GM12891 (cell line): ENCODE data around the gene CAPZA1.
A peak's percentile ranks its signal among the peaks of the same experiment; 100 is the strongest.

Experiments
- DNase-seq: peaks from one replicate; pipeline ENCODE4 v3.0.0; 2011; ENCODE audit warnings: low spot score; ENCODE audit not compliant: insufficient read length
- FAIRE-seq: peaks from 2 replicates; lab custom pipeline; 2011; peaks lifted over from hg19 to GRCh38; lab: Jason Lieb, UNC
- PAX5 ChIP-seq: IDR thresholded peaks from 2 replicates; pipeline ENCODE4 v1.6.1; 2011; ENCODE audit warnings: low read length, moderate library complexity, mild to moderate bottlenecking; ENCODE audit not compliant: insufficient read depth, severe bottlenecking
- POLR2A ChIP-seq: IDR thresholded peaks from 2 replicates; pipeline ENCODE4 v1.6.1; 2011; ENCODE audit warnings: low read depth, low read length, control low read depth
- POLR2AphosphoS5 ChIP-seq: IDR thresholded peaks from 2 replicates; pipeline ENCODE4 v1.6.1; 2011; ENCODE audit warnings: low read depth, low read length, control low read depth
- POU2F2 ChIP-seq: IDR thresholded peaks from 2 replicates; pipeline ENCODE4 v1.6.1; 2011; ENCODE audit warnings: low read depth, mild to moderate bottlenecking, control low read depth, low read length, moderate library complexity
- SPI1 ChIP-seq: IDR thresholded peaks from 2 replicates; pipeline ENCODE4 v1.6.1; 2011; ENCODE audit warnings: low read depth, low read length, control low read depth
- TAF1 ChIP-seq: IDR thresholded peaks from 2 replicates; pipeline ENCODE4 v1.6.1; 2011; ENCODE audit warnings: low read depth, low read length, control low read depth

CAPZA1 gene

DNA sequence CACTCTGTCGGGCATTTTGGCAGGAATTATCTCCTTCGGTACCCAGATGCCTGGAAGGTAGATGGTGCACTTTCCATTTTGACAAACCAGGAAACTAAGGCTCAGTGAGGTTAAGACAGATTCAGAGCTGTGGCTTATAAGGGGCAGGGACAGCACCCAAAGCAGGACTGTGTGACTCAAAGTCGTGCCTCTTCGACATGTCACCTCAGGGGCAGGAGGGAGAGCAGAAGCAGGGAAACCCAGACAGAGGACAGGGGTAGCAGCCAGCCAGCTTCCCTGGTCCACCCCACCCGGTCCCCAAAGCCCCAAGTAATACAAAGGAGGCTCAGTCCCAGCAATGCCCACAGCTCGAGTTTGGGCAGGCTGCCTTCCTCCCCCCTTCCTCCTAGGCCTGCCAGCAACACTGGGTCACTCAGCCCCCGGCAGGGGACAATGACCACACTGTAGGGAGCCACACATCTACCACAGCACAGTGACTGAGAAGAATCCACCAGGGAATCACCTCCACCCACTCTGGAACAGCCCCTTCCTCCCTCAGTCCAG lies 84.8 kb downstream of the CAPZA1 start:
- TF ChIP-seq POU2F2 (no peak), POLR2AphosphoS5 (no peak), PAX5 (no peak), SPI1 (no peak), TAF1 (no peak), POLR2A (no peak)
- no peak for DNase-seq
- no peak for FAIRE-seq

DNA sequence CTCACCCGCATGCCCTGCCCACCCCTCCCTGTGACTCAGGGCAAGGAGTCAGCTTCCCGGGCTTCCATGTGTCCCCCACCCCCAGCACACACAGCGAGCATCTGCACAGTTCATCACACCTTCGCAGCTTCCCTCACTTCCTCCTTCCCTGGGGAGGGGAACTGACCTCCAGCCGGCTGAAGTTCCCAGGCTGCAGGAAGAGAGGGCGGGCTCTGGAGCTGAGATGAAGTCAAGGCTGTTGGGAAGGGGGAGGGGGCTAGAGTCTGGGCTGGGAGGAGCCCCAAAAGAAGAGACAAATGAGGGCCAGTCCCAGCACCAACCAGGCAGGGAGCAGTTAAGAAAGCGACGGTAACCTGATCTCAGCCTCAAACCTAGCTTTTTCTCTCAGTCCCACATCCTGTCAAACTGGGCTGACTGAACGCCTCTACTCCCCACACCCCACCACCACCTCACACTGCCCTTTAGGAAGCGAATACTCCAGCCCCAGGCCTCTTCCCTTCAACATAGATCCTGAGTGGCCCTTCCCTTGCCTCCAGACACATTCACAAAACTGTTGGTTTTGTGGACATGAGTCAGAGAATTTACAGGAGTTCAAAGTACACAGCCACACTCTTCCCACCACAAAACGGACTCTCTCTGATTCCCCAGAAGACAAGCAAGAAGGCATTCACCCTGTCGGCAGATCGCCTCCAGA lies 85.4 kb downstream of the CAPZA1 start:
- FAIRE-seq (peak; percentile 77), DNase-seq (peak; percentile 83)
- TF ChIP-seq TAF1: peak; percentile 63; the same call in 1 of the 2 replicates
- no peak for TF ChIP-seq PAX5
- peak; percentile 77; the same call in 1 of the 2 replicates for TF ChIP-seq POLR2AphosphoS5
- TF ChIP-seq POU2F2: no peak
- peak; percentile 35 for TF ChIP-seq SPI1
- TF ChIP-seq POLR2A: peak; percentile 68

DNA sequence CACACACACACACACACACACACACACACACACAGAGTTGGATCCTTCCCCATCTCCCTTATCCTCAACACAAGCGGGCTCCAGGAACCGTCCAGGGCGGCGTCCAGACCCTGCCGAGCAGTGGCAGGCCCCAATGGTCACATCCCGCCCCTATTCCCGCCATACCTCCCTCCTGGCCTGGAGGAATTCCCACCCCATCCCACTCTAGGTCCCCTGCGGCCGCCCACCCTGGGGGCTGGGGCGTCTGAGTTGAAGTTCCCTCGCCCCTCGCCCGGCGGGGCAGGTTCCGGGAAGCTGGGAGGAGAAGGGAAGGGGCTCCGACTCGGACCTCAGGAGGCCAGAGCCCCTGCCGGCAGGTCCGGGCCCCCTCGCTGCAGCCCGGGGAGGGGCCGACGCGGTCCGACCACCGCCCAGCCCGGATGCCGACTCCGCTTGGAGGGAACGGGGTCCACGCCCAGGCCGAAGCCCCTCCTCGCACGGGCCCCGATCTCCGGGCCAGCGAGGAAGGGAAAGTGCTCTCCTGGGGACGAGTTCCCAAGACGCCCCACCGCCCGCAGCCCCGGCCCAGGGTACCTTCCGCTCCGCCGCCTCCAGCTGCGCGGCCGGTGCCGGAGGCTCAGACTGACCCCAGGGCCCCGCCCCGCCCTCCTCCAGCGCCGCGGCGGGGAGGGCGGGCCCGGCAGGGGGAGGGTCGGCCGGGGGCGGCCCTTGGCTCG lies 87.0 kb downstream of the CAPZA1 start, which contains the start of gene RHOC:
TSS of gene RHOC (minus strand) at position 623 of the 716 bp plus-strand sequence. CDS start 3,328 bp downstream, outside the sequence.
- peak; percentile 80 for DNase-seq
- no peak for FAIRE-seq
- no peak for TF ChIP-seq POLR2AphosphoS5
- no peak for TF ChIP-seq TAF1
- peak; percentile 27 for TF ChIP-seq PAX5

DNA sequence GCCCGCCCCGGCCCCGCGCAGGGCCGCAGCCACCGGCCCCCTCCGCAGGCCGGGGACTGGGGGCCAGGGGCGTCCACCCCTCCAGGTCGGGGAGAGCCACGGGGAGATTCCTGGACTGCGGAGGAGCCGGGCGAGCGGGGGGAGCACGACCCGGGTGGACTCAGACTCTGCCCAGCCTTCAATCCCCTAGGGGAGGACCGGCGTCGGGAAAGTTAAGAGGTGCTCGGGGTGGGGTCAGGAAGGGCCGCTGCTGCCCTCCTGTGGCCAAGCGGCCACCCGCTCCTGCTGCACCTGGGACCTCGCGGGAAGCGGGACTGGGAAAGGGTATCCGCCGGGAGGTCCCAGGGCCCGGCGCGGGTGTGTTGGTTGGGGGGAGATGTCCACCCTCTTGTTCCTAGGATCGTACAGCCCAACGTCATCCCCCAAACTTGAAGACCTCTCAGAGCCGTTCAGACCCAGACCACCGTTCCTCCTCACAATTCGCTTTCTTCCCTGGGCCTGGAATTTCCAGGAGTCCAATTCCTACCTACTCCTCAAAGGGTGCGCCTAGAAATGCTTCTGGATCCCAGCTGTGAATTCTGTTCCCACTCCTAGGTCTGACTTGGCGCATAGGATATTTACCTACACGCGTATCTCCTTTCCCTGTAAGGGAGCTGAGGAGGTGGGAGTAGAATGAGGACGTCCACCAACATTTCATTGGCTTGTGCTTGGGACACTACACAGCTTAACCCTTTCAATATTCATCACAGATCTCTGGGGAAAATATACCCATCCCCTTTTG lies 87.8 kb downstream of the CAPZA1 start:
- FAIRE-seq: peak; percentile 16
- TF ChIP-seq TAF1: 0 out of 2 replicates have a peak, but pooled peaks have one; percentile 16
- no peak for TF ChIP-seq POLR2AphosphoS5
- TF ChIP-seq POU2F2: no peak
- peak; percentile 77 for DNase-seq

DNA sequence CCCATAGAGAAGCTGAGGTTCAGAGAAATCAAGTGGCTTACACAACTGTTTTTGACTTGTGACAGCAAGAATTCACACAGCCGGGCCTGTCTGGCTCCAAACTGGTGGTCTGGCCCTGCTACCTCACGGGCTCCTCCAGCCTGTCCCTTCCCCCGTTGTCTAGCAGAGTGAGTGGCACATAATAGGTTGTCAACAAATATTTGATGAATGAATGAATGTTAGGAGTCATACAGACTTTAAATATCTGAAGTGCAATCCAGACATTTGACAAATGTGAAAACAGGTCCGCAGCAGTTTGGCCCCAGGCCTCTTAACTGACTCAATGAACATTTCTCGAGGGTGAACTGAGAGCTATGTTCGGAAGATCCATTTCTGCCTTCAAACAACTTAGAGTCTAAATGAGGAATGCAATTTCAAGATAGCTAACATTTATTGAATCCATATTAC lies 88.4 kb downstream of the CAPZA1 start:
- TF ChIP-seq POLR2AphosphoS5: no peak
- TF ChIP-seq TAF1: no peak
- TF ChIP-seq POLR2A: no peak
- TF ChIP-seq PAX5: no peak
- TF ChIP-seq POU2F2: no peak
- no peak for TF ChIP-seq SPI1
- FAIRE-seq (no peak), DNase-seq (no peak)

DNA sequence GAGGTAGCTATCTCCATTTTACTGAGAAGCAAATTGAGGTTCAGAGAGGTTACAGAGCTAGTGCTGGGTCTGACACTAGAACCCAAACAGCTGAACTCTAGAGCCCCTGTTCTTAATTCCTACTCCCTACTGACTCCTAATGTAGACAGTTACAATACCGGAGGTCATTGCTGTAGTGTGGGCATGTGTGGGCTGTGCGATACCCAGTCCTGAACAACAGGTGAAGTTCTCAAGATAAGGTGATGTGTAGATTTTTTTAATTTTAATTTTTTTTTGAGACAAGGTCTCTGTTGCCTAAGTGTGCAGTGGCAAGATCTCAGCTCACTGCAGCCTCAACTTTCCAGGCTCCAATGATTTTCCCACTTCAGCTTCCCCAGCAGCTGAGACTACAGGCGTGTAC lies 88.9 kb downstream of the CAPZA1 start:
- no peak for TF ChIP-seq POLR2AphosphoS5
- TF ChIP-seq POU2F2: no peak
- no peak for TF ChIP-seq POLR2A
- no peak for TF ChIP-seq TAF1
- TF ChIP-seq PAX5: no peak
- no peak for TF ChIP-seq SPI1
- FAIRE-seq: no peak

DNA sequence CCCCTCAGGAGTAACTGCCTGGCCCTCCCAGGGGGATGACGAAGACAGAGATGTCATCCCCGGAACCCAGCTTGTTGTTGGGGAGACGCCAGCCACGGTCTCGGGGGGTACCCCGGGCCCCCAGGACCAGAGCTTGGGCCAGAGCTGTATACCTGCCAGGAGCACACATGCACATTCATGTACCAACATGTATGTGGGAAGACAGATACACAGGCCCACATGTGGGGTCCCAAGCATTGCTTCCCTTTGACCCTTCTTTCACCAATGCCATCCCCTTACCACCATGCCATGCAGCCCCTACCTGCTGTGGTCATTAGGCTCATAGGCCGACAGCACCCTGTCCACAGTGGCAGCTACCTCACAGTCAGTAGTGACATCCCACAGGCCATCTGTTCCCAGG lies 90.5 kb downstream of the CAPZA1 start:
- DNase-seq (no peak), FAIRE-seq (no peak)
- TF ChIP-seq TAF1: no peak
- TF ChIP-seq POU2F2: no peak
- no peak for TF ChIP-seq PAX5
- TF ChIP-seq POLR2A: no peak
- no peak for TF ChIP-seq POLR2AphosphoS5
- TF ChIP-seq SPI1: no peak

More for the DNA sequence above, 88.9 kb downstream of the CAPZA1 start:
- no peak for DNase-seq

DNA sequence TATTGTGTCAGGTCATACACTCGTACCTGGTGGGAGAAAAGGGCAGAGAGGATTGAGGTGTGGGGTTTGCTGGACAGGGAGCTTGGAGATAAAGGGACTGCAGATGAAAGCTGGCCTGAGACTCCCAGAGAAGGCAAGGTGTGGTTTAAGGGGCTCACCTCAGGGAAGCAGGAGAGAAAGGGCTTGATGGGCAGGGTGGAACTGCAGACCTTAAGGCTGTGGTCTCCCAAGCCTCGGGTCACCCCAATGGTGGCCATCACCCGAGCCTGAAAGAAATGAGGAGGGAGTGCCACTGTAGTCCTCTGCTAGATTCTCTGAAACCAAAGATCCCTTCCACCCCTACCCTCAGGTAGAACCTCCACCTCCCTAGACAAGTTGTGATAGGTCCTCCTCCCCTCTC lies 91.0 kb downstream of the CAPZA1 start:
- TF ChIP-seq POLR2A: no peak
- DNase-seq (no peak), FAIRE-seq (no peak)

DNA sequence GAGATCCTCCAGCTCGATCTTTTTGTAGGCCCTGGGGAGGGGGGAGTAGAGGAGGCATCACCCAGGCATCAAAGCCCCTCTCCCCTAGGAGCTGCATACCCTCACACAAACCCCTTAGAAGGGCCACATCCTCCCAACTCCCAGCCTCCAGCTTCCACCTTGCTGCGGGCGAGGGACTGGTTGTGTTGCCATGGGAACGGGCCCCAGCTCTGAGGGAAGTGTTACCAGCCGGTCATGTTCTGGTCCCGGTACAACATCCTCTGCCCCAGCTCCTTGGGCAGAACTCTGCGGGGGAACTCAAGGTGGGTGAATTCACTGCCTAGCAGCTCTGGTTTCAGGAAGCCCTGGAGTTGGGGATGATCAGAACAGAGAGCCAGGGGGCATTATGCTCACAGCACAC lies 91.4 kb downstream of the CAPZA1 start:
- no peak for TF ChIP-seq TAF1
- TF ChIP-seq PAX5: no peak
- TF ChIP-seq POLR2AphosphoS5: no peak
- no peak for TF ChIP-seq POU2F2
- TF ChIP-seq SPI1: no peak
- no peak for TF ChIP-seq POLR2A
- FAIRE-seq (no peak), DNase-seq (no peak)

DNA sequence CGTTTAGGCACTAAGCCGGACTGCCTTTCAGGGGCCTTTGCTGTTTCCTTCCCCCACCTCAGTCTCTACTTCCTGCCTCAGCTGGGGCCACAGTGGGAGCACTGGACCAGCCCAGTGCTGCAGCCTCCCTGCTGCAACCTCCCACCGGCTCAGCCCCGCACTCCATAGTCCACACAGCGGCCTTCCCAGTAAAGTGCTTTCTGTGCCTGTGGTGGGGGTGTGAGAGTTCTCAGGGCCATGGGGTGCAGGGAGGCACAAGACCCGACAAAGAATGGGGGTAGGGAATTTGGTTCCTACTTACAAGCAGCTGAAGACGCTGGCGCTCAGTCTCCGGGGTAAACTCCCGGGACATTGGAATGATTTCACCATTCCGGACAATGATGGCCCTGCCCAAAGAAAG lies 92.0 kb downstream of the CAPZA1 start:
- FAIRE-seq: no peak
- TF ChIP-seq SPI1 (no peak), POU2F2 (no peak), TAF1 (no peak), PAX5 (no peak), POLR2A (no peak), POLR2AphosphoS5 (no peak)
- DNase-seq: no peak
